HCT116 (cell line): ENCODE measurements around the gene FOXM1.

ENCODE experiments used
- ELF1 ChIP-seq: IDR thresholded peaks from 2 replicates; pipeline ENCODE4 v1.6.1; 2012; ENCODE audit warnings: low read depth, borderline replicate concordance
- POLR2A ChIP-seq: IDR thresholded peaks from 2 replicates; pipeline ENCODE4 v1.7.0; 2011; ENCODE audit warnings: borderline replicate concordance; ENCODE audit not compliant: insufficient read depth, insufficient read length; ENCODE audit errors: extremely low read depth
- POLR2AphosphoS5 ChIP-seq: IDR thresholded peaks from 2 replicates; pipeline ENCODE4 v1.6.1; 2011; ENCODE audit warnings: mild to moderate bottlenecking, low read depth, low read length, moderate library complexity
- REST ChIP-seq: IDR thresholded peaks from 2 replicates; pipeline ENCODE4 v1.6.1; 2012; ENCODE audit warnings: low read depth
- YY1 ChIP-seq: IDR thresholded peaks from 2 replicates; pipeline ENCODE4 v1.6.1; 2011; ENCODE audit warnings: low read length, low read depth, moderate library complexity, mild to moderate bottlenecking; ENCODE audit not compliant: insufficient replicate concordance; ENCODE audit errors: extremely low read depth
- TF ChIP-seq, protein P1 (sequence below): IDR thresholded peaks from 2 replicates; pipeline ENCODE4 v1.6.1; 2011; ENCODE audit warnings: mild to moderate bottlenecking, low read length, moderate library complexity; ENCODE audit not compliant: insufficient replicate concordance; ENCODE audit errors: extremely low read depth

- no peak for TF ChIP-seq POLR2AphosphoS5
- TF ChIP-seq YY1: no peak
- TF ChIP-seq ELF1: no peak
- TF ChIP-seq POLR2A: no peak
- no peak for TF ChIP-seq REST
- TF ChIP-seq, protein P1, sequence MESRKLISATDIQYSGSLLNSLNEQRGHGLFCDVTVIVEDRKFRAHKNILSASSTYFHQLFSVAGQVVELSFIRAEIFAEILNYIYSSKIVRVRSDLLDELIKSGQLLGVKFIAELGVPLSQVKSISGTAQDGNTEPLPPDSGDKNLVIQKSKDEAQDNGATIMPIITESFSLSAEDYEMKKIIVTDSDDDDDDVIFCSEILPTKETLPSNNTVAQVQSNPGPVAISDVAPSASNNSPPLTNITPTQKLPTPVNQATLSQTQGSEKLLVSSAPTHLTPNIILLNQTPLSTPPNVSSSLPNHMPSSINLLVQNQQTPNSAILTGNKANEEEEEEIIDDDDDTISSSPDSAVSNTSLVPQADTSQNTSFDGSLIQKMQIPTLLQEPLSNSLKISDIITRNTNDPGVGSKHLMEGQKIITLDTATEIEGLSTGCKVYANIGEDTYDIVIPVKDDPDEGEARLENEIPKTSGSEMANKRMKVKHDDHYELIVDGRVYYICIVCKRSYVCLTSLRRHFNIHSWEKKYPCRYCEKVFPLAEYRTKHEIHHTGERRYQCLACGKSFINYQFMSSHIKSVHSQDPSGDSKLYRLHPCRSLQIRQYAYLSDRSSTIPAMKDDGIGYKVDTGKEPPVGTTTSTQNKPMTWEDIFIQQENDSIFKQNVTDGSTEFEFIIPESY: no peak
These were observed 35.2 kb upstream of the FOXM1 start for GRCh38 chr12:2912216-2912575.
